Loucy (cell line): ENCODE results near the gene ETS2.

Experiments used
- EZH2phosphoT487 ChIP-seq: fragments of 200-600 bp; IDR thresholded peaks from 2 replicates; pipeline ENCODE4 v1.6.1; 2018; ENCODE audit warnings: antibody characterized with exemption, mild to moderate bottlenecking, moderate library complexity, borderline replicate concordance
- TF ChIP-seq, protein P1 (sequence below): fragments of 200-600 bp; sonication (generic); conservative IDR thresholded peaks from 2 replicates; pipeline ENCODE4 v1.5.1; 2014; ENCODE audit warnings: mild to moderate bottlenecking, antibody characterized with exemption, low read length

DNA sequence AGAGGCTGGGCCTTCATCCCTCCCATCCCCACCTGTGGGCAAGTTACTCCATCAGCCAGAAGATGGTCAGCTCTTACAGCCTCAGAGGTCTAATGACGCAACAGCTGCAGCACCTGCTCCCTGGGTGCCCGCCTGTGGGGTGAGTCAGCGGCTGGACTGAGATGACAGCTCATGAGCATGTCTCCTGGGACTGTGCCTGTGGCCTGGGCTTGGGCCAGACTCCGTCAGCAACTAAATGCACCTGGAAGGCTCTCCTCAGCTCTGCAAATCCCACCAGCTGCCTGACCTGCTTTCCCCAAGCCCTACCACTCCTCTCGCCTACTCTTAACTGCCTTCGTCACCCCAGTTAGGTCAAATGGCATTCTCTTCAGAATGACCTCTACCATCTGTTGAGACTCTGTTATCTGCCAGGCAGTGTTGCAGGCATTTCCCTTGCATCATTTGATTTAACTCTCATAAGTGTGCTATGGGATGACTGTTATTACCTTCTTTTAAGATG, 47.7 kb downstream of the ETS2 start:
- TF ChIP-seq, protein P1, sequence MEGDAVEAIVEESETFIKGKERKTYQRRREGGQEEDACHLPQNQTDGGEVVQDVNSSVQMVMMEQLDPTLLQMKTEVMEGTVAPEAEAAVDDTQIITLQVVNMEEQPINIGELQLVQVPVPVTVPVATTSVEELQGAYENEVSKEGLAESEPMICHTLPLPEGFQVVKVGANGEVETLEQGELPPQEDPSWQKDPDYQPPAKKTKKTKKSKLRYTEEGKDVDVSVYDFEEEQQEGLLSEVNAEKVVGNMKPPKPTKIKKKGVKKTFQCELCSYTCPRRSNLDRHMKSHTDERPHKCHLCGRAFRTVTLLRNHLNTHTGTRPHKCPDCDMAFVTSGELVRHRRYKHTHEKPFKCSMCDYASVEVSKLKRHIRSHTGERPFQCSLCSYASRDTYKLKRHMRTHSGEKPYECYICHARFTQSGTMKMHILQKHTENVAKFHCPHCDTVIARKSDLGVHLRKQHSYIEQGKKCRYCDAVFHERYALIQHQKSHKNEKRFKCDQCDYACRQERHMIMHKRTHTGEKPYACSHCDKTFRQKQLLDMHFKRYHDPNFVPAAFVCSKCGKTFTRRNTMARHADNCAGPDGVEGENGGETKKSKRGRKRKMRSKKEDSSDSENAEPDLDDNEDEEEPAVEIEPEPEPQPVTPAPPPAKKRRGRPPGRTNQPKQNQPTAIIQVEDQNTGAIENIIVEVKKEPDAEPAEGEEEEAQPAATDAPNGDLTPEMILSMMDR, result no peak
- no peak for TF ChIP-seq EZH2phosphoT487
